Inflammatory macrophage (primary cell): ENCODE results near the gene ZIC2.

Experiments used
- DNase-seq, 2 donors: peaks; one replicate each; pipeline ENCODE4 v3.0.0-alpha.2; 2020 to 2022

The ZIC2 gene

DNA sequence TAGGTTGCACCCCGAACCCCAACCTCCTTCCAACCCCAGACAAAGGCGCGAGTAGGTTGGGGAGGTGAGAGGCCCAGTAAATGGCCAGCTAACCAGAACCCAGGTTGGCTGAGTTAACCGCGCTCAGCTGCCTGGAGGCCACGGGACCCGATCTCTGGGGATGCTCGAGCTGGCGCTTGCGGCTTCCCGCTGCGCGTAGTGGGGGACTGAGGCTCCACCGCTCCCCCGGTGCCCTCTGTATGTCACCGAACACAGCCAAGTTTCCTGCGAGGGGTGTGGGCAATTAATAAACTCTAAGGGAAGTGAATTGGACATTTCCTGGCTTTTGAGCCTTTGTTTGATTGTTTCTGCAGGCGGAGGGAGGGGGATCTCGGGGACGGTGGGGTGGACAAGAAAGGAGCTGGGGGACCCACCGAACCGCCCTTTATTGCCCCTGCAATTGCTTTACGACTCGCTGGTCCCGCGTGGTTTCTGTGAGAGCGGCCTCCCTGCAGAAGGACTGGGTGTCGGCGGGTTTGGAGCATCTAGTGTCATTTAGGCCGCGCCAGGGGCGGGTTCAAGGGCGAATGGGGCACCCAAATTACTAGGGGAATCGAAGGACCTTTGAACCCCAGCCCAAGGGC, 6.5 kb upstream of the ZIC2 start:
- DNase-seq: no peak

- DNase-seq: no peak
Observed at GRCh38 chr13:99975626-99976025, 6.0 kb upstream of the ZIC2 start.

DNA sequence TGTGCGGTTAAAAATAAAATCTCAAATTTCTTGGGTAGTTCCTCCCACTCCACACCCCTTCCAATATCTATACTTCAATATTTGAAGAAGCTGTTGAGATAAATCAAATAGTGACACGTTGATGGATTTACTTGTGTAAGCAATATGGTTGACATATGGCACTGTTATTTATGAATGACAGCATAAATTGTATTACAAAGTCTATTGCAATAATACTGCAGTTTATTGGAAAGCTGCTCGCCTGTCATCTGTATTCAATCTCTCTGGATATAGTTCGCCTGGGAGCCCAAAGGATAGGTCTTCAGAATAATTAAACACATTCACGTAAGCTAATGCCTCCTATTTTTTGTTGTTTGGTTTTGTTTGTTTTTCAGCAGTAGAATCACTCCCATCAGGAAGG, 5.0 kb upstream of the ZIC2 start:
- DNase-seq: no peak

- DNase-seq: peak; percentile 45 to 49
Observed at GRCh38 chr13:99977334-99977911, 4.2 kb upstream of the ZIC2 start.

DNA sequence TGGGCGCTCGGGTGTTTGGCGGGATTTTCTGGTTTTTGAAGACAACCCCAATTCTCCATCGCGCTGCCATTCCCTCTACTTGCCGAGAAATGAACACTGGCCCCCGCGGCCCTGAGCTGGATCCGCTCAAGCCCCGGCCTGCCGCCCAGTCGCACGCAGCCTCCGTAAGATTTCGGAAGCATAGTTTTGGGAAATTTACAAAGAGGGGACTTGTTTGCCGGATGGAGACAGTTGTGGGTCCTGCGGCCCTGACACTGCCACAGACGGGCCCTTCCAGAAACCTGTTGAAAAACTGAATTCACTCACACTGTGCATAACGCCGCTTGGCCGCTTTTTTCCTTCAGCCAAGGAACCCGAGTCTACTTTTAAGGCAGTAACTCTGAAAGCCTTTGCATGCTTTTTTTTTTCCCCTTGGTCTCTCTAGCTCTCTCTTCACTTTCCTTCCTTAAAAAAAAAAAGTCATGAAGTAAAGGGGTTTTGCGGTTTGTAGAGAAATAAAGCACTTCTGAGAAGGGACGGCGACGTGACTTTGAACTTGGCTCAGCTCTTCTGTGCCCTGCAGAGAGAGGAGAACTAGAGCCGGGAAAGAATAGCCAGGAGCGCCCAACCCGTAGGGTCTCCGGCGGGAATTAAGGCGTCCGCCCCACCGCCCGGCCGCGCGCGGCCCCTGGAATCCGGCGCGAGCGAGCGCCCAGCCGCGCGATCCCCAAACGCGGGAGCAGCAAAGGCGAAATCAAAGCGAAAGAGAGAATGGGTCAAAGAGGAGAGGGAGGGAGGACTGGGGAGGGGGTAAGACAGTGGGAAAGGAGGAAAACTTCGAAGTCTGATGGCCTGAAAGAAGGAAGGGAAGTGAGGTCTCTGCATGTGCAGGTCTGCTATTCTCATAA, 3.4 kb upstream of the ZIC2 start:
- no peak for DNase-seq

- DNase-seq: no peak
Observed at GRCh38 chr13:99978799-99979452, 2.7 kb upstream of the ZIC2 start.

DNA sequence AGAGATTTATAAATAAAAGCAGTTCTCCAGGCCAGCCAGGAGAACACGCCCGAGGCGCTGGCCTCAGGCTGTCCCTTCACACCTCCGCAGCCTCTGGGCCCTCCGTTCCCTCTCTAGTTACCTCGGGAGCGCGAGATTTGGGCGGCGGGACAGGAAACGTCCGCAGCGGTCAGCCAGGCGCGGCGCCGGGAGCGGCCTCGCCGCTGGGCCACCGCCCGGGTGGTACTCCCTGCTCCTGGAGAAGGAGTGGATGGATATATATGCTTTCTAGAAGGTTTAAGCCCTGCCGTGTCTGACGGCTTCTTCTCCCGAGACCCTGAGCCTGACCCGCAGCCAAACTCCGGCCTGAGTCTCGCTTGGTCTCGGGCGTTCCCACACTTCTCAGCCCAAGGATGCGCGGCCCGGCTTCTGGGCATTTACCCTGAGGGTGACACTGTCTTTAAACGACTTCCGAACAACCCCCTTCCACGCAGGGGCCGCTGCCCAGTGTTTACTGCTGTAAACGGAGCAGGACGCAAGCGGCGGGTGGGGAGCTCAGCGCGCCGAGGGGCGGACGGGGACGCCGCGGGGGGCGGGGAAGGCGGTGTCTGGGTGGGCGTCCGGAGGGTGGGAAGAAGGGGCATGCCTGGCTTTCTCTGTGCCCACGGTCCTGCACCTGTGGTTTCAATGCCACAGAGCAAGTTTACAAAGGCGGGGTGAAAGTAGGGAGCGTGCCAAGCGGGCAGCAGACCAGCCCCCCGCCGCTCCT, 2.0 kb upstream of the ZIC2 start:
- DNase-seq: no peak

DNA sequence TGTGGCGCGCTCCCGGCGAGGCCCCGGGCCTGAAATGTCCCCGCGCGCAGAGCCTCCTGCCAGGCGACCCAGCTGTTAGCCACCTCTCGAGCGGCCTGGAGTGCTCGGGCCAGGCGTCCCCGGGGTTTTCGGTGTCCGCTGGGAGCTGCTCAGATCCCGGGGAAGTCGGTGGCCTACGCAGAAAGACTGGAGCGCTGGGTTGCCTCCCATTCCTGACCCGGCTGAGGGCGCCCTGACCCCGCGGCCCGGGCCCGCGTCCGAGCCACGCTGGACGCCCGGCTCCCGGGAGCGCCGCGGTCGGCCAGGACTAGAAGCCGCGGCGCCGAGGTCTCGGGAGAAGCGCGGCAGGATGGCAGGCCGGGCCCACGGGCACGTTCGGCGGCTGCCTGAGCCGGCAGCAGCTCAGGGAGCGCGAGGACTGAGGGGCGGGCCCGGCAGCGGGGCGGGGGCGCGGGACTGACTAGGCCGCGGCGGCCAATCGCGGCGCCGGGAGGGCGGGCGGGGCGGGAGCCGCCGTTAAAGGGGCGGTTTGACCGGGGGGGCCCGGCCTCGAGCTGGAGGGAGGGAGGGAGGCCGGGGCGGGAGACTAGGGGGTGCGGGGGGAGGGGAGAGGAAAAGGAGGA, 1.3 kb upstream of the ZIC2 start:
- DNase-seq: peak in 1 of 2 donors; percentile 47

DNA sequence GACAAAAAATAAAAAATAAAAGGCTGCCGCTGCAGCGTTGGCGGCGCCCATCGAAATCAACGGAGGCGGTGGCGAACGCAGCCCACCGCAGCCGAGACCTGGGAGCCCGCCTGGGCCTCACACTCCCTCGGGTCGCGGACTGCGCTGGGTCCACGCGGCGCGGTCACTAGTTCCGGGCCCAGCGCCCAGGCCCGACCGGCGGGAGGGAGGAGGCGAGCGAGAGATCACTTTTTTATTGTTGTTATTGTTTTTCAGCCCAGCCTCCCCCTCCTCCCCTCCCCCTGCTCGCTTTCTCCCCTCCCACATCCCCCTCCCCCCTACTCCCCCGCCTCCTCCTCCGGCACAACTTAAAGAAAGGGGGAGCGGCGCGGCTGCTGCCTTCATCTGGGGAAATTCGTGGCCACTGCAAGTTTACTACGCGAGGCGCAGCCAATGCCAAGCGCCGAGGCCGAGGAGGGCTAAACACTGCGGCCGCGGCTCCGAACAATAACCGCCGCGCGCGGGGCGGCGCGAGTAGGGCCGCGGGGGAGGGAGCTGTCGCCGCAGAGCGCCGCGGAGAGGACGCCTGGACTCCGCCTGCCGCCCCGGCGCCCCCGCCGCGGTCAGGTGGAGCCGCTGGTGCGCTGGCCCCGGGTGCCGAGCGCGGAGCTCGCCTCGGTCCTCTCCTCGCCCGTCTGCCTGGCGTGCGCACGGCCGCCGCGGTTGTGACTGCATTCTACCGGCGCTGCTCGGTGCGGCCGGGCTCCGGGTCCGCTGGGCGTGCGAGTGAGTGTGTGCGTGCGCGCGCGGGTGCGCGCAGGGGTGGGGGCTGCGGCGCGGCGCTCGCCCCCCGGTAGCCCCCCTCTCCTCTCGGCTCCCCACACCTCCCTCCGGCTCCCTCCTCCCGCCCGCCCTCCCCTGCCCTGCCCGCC, 505 bp upstream of the ZIC2 start:
- DNase-seq: no peak

DNA sequence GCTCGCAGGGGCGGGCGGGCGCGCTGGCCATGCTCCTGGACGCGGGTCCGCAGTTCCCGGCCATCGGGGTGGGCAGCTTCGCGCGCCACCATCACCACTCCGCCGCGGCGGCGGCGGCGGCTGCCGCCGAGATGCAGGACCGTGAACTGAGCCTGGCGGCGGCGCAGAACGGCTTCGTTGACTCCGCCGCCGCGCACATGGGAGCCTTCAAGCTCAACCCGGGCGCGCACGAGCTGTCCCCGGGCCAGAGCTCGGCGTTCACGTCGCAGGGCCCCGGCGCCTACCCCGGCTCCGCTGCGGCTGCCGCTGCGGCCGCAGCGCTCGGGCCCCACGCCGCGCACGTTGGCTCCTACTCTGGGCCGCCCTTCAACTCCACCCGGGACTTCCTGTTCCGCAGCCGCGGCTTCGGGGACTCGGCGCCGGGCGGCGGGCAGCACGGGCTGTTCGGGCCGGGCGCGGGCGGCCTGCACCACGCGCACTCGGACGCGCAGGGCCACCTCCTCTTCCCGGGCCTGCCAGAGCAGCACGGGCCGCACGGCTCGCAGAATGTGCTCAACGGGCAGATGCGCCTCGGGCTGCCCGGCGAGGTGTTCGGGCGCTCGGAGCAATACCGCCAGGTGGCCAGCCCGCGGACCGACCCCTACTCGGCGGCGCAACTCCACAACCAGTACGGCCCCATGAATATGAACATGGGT, 599 bp downstream of the ZIC2 start:
- DNase-seq: peak in 1 of 2 donors; percentile 30

DNA sequence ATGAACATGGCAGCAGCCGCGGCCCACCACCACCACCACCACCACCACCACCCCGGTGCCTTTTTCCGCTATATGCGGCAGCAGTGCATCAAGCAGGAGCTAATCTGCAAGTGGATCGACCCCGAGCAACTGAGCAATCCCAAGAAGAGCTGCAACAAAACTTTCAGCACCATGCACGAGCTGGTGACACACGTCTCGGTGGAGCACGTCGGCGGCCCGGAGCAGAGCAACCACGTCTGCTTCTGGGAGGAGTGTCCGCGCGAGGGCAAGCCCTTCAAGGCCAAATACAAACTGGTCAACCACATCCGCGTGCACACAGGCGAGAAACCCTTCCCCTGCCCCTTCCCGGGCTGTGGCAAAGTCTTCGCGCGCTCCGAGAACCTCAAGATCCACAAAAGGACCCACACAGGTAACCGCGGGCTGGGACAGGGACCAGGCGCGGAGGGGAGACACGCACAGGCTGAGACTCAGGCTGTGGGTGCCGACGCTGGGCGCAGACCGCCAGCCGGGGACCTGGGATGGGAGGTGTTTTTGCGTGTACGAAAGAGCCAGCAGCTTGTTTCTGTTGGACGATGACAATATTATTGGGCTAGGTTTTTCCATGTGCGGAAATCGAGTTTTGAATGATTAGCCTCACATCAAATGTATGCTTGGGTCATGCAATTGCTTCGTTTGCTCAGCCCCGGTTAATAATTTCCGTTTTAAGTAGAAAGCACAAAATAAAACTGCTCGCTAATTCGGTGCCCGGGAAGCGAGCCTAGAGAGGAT, 1.3 kb downstream of the ZIC2 start:
- DNase-seq: no peak

DNA sequence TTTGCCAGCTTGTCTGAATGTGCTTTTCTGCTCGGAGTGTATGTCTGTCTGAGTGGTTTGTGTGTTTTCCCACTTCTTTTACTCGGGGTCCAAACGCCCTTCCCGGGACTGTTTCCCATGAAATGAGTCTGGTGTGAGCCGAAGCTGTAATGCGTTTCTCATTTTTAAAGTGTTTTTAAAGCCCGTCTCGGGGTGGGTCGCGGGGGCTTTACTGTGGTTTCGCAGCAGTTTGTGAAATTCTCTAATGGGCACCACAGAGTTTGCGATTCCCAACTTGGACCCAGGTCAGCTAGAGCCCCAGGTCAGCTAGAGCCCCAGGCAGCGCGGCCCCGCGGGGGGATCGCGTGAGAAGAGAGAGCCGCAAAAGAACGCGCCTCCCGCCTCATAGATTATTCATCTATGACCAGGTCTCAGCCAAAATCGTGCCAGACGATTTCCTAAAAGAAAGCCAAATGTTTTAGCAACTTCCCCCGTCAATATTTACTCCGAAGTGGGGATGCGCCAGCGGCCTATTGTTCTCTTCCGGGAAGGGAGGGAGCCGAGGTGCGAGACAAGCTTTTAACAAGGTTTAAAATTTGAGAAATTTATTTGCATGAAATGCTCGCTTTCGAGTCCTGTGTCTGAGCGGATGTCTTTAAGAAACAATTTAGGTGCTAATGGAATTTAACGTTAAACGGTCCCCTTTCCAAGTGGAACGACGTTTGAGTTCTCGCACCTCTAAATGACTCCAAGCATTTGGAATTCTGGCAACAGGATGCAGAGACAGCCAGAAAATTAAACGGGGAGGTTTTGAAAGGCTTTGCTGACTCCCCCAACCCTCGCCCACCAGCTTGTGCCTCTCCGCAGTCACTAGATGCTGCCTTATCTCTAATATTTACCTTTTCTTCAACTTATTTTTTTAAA, 2.2 kb downstream of the ZIC2 start:
- DNase-seq: no peak

- no peak for DNase-seq
Observed at GRCh38 chr13:99984461-99985240, 3.1 kb downstream of the ZIC2 start.

GRCh38 chr13:99985241-99985874, 3.8 kb downstream of the ZIC2 start:
- no peak for DNase-seq

DNA sequence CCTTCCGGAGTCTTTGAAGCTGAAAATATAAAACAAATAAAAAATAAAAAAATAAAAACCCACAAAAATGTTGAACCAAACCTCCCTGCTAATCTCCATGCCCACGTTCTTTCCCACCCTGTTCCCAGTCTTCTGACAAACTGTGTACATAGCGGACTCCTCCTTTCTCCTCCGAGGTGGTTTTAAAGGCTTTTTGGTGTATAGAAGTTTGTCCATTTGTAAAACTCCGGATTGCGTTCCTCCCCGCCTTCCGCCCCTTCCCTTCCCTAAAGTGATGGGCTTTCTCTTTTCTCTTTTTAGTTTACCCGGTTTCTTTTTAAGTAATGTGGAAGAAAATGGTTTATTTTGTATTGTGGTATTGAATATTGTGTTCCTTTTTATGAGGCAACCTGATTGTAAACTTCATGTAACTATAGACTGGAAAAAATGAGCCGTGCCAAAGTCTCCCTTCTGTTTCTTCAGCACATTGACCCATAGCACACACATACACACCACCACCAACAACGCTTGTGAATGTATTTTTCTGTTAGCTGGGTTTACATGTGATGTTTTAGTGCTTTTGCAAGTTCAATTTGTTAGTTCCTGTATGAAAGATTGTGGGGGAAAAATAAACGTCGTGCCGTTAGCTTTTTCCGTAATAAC, 4.4 kb downstream of the ZIC2 start:
- DNase-seq: no peak

DNA sequence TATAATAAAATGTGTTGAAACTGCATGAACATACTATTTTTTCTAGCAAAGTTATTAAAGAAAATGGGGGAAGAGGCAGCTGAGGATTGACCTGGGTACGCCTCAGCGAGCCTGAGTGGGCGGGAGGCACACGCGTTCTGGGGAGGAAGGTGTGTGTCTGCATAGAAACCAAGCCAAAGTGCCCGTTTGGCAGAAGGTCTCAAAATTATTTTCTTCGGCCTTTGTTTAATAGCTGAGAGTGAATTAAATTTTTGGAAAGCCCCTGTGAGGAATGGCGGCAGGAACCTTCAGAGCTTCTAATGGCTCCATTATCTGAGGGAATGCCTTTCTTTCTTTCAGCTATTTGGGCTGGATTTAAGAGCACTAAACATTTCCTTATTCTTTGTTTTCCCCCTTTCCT, 5.2 kb downstream of the ZIC2 start:
- DNase-seq: no peak
